D721Med (cell line): ENCODE data around the gene CTU2.
A peak's percentile ranks its signal among the peaks of the same experiment; 100 is the strongest.

Experiments used
- DNase-seq: peaks from one replicate; pipeline ENCODE4 v3.0.0; 2011; ENCODE audit warnings: low spot score; ENCODE audit not compliant: insufficient read length
- FAIRE-seq: peaks from 2 replicates; lab custom pipeline; 2011; peaks lifted over from hg19 to GRCh38; lab: Jason Lieb, UNC
- TF ChIP-seq, protein P1 (sequence below): IDR thresholded peaks from 2 replicates; pipeline ENCODE4 v1.5.1; 2012; ENCODE audit warnings: mild to moderate bottlenecking, control low read depth; ENCODE audit not compliant: insufficient read depth; ENCODE audit errors: missing control alignments

The CTU2 gene

DNA sequence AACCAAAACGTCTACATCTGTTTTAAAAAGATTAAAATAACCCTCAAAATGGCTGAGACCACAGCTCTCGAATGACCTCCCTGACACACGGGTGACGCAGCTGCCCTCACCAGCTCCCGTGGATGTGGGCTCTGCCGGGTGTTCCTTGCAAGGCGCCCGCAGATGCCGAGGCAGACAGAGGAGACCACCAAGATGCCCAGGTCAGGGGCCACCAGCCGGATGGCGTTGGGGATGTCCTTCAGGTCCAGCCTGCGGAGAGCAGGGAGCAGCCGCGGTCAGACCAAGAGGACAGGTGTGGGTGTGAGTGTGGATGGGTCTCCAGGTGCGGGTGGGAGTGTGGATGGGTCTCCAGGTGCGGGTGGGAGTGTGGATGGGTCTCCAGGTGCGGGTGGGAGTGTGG lies 35.1 kb downstream of the CTU2 start:
- DNase-seq (no peak), FAIRE-seq (no peak)
- TF ChIP-seq, protein P1, sequence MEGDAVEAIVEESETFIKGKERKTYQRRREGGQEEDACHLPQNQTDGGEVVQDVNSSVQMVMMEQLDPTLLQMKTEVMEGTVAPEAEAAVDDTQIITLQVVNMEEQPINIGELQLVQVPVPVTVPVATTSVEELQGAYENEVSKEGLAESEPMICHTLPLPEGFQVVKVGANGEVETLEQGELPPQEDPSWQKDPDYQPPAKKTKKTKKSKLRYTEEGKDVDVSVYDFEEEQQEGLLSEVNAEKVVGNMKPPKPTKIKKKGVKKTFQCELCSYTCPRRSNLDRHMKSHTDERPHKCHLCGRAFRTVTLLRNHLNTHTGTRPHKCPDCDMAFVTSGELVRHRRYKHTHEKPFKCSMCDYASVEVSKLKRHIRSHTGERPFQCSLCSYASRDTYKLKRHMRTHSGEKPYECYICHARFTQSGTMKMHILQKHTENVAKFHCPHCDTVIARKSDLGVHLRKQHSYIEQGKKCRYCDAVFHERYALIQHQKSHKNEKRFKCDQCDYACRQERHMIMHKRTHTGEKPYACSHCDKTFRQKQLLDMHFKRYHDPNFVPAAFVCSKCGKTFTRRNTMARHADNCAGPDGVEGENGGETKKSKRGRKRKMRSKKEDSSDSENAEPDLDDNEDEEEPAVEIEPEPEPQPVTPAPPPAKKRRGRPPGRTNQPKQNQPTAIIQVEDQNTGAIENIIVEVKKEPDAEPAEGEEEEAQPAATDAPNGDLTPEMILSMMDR: no peak

DNA sequence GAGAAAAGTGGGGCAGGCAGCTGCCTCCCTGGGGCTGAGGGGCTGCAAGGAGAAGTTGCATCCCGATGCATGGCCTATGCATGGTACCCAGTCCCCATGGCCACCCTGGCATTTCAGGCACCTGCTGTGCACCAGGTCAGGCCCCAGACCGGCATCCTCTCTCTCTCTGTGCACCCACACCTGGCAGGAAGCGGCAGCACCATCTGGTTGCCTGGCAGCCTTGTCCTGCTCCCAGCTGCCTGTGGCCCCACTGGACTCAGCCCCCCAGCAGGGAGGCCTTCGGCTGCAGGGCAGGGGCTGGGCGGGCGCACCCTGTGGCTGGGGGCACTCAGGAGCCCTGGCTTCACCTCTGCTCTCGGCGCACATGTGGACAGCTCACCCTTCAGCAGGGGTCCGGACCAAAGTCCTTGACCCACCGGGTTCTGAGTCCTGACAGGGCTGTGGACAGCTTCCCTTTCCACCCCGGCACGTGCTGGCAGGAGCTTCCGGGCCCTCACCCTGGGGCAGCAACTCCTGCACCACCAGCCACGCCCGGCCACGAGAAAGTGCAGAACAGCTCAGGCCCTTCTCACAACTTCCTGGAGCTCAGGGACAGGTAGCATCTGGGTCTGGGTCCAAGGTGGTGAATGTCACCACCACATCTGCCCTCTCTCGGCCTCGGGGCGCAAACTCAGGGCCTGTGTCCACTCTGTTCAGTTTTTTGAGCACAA lies 36.7 kb downstream of the CTU2 start:
- TF ChIP-seq, protein P1: no peak
- no peak for FAIRE-seq
- no peak for DNase-seq

DNA sequence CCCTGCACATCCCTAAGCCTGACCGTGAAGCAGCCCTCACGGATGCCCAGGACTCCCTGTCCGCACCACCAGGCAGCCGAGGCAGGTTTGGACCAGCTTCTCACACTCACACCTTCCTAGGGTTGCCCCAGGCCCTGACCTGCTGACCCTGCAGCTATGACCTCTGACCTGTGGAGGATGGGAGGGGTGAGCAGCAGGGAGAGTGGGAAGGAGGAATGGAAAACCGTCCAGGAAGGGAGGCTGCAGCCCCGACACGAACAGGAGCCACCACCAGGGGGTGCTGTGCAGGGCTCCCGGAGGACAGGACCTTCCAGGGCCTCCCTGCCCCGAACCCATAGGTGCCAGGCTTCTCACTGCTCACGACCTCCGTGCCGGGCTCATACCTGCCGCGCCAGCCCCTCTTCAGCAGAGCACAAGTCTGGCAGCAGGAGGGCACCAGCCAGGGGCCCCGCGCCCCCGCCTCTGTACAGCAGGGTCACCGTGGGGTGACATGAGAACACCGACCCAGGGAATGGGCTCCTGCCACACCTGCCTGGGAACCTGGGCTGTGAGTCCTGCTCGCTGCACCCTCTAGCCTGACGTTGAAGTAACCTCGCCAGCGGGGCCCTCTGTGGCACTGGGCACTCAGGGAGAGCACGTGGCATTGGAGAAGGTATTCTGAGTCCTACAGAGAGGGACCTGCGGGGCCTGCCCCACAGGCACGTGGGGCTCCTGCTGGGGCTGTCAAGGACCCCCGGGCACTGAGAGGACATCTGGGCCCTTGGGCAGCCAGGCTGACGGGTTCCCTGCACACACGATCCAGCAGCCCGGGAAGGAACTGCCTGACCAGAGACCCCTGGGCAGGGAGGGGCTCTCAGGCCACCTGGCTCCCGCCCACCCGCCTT lies 37.6 kb downstream of the CTU2 start:
- peak; percentile 70 for DNase-seq
- no peak for FAIRE-seq
- TF ChIP-seq, protein P1: peak; percentile 74

DNA sequence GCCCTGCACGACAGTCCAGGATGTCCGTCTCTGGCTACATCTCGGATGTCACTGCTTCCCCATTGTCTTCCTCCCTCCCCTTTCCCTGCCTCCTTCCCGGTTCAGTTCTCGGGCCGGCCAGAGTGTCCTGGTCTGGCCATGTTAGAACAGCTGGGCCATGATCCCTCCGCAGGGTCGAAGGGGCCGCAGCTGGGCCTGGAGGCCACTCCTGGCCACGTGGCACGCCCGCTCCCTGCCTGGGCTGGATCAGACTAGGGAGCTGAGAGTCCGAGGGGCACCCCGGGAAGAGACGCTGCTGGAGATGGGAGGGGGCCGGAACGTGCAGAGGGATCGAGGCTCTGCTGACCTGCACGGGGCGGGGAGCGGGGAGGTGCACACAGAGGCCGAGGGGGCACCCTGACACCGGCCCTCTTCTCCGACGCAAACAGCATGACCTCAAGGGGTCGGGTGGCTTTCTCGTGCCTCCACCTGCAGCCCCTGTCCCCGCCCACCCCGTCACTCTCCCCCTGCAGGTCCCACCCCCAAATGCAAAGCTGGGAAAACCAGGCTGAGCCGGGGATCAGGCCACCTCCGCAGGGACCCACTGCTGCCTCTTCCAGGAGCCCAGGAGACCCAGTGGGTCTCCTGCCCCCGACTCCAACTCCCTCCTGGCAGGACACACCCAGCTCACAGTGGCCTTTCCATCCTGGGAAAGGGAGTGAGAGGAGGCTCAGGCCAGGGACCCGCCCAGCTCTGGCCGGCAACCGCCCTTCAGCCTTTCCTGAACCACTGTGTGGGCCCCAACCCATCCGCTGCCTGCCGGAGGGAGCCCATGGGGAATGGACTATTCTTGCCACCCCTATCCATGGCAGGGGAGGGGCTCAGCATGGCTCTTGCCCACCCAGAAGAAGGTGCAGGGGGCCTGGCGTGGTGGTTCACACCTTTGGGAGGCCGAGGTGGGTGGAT lies 38.5 kb downstream of the CTU2 start:
- TF ChIP-seq, protein P1: no peak
- no peak for FAIRE-seq
- DNase-seq: no peak

DNA sequence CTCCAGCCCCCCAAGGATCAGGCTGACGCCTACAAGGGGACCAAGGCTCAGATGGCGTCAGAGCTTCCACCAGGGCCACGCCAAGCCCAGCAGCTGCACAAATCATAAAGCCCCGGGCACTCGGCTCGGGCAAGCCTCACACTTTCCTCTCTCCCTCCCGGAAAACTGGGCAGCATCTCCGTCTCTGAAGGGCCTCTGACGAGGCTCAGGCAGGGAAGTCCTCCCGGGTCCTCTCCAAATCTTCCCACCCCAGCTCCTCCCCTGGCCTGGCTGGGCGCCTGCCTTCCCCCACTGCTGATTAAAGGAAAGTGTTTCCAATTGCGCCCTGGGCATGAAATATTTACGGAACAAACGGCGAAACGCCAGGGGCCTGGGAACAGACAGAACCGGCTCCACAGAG lies 40.2 kb downstream of the CTU2 start:
- TF ChIP-seq, protein P1: no peak
- DNase-seq (no peak), FAIRE-seq (no peak)

DNA sequence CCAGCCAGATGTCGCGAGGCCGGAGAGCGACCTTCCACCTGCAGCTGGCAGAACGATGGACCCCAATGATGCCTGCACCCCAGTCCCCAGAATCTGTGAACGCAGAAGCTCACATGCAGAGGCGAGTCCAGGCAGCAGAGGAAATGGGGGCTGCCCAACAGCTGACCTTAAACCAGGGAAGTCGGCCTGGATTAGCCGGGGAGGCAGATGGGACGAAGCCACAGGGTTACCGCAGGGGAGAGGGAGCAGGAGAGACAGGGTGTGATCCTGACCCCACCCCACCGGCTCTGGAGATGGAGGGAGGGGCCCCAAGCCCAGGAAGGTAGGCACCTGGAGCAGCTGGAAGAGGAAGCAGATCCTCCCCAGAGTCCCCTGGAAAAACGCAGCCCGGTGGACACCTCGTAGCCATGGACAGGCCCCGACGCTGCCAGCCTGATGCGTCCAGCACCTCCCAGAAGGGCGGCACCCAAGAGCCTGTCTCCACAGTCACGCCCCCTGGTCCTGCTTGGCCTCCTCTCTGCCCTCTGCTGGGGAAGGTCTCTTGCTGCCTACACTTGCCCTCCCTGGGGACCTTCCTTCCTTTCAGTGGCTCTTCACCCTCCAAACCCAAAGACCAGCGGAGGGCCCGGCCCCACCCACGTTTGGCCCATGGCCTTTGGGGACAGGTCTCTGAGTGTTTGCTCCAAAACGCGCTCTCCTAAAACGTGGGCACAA lies 41.4 kb downstream of the CTU2 start:
- TF ChIP-seq, protein P1: peak; percentile 41
- DNase-seq (no peak), FAIRE-seq (no peak)
